Thyroid gland (tissue), 4 donors: ENCODE data around the gene PDE1C. TPM values are rescaled to one million over a fixed set of nuclear protein-coding genes. Genes with fewer than 3 reads are reported as not detected.
"Not testable (repeated sequence)": the region's sequence is repeated elsewhere in the genome, so short reads cannot be mapped to it uniquely, and the experiment has no call there.

Source experiments
- DNase-seq, 2 donors: peaks; one replicate each; pipeline ENCODE4 v3.0.0-alpha.2; 2019
- H3K27ac ChIP-seq, 3 donors: fragments of 200-600 bp; sonication (generic); 1 replicate in 2 of 3; 2 replicates in 1 of 3; pipeline ENCODE4 v1.5.1; 2016 to 2019; ENCODE audit warnings: mild to moderate bottlenecking in 1 of 3, moderate library complexity in 1 of 3
- H3K27me3 ChIP-seq: fragments of 200-600 bp; sonication (generic); one replicate; pipeline ENCODE4 v1.5.1; 2019
- H3K36me3 ChIP-seq, 2 donors: fragments of 200-600 bp; sonication (generic); one replicate each; pipeline ENCODE4 v1.5.1; 2016 to 2019
- H3K4me1 ChIP-seq, 2 donors: fragments of 200-600 bp; sonication (generic); one replicate each; pipeline ENCODE4 v1.5.1; 2017 to 2019
- H3K4me3 ChIP-seq, 3 donors: fragments of 200-600 bp; sonication (generic); replicated peaks in 1 of 3; 1 replicate in 2 of 3; 2 replicates in 1 of 3; pipeline ENCODE4 v1.5.1; 2016; ENCODE audit warnings: mild to moderate bottlenecking in 1 of 3
- H3K9me3 ChIP-seq: fragments of 200-600 bp; sonication (generic); one replicate; pipeline ENCODE4 v1.5.1; 2017
- POLR2A ChIP-seq, 2 donors: fragments of 450-650 bp; IDR thresholded peaks; one replicate each; pipeline ENCODE4 v1.6.1; 2017; ENCODE audit warnings: antibody characterized with exemption in 2 of 2, mild to moderate bottlenecking in 2 of 2, moderate library complexity in 1 of 2
- WGBS, 2 donors: methylation state at CpG; one replicate each; pipeline ENCODE4 v1.1.5; 2017; 5-methylcytosine and 5-hydroxymethylcytosine counted together
- intact Hi-C: fragments of 100-400 bp; cut with DNase I; formaldehyde crosslinking; loops from one replicate; pipeline ENCODE4 v1.15.1; 2023
- total RNA-seq, 4 donors: library from RNA; depleted of rRNA; stranded (reverse); fragments of >200 nt; gene quantifications; one replicate each; pipeline ENCODE4 v1.2.3, GENCODE V29; 2016
- TF ChIP-seq, protein P1 (sequence below), 6 experiments: fragments of 200-600 bp in 3 of 6; fragments of 450-650 bp in 3 of 6; sonication (generic) in 3 of 6; IDR thresholded peaks; one replicate each; pipeline ENCODE4 v1.5.1; 2016 to 2019; ENCODE audit warnings: antibody characterized with exemption in 6 of 6, mild to moderate bottlenecking in 2 of 6, inconsistent platforms in 1 of 6, moderate library complexity in 1 of 6

The PDE1C gene
- total RNA-seq, 4 donors from 2014 or later, result 2.8 to 7.8 (median 4.0) TPM

DNA sequence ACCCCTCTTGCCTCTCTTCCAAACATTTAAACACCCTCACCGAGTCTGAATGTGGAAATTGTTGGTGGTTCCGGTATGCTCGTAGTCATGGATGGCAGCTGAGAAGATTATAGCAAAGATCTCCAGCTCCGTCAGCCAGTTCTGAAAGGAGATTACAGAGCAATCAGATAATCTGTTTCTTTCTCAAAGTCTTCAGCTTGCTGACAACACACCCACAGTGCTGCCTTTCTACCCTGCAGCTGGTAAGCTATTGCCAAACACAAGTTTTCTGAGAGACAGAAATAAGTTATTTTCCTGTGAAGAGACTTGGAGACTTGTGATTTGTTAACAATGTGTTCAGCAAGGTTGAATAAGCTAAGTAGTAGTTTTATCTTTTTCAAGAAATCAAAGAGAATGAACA is 219.6 kb downstream of the PDE1C start:
- H3K36me3 ChIP-seq, result no peaks in the 10 kb centered on the region
- no peaks in the 10 kb centered on the region for H3K9me3 ChIP-seq
- no peaks in the 10 kb centered on the region for H3K27me3 ChIP-seq
- H3K4me3 ChIP-seq, result no peak overlapping the region
- no peak overlapping the region for H3K27ac ChIP-seq
- DNase-seq, result no peak
- no peak for TF ChIP-seq POLR2A (IDR thresholded peaks at IDR 0.05)
- TF ChIP-seq, protein P1, sequence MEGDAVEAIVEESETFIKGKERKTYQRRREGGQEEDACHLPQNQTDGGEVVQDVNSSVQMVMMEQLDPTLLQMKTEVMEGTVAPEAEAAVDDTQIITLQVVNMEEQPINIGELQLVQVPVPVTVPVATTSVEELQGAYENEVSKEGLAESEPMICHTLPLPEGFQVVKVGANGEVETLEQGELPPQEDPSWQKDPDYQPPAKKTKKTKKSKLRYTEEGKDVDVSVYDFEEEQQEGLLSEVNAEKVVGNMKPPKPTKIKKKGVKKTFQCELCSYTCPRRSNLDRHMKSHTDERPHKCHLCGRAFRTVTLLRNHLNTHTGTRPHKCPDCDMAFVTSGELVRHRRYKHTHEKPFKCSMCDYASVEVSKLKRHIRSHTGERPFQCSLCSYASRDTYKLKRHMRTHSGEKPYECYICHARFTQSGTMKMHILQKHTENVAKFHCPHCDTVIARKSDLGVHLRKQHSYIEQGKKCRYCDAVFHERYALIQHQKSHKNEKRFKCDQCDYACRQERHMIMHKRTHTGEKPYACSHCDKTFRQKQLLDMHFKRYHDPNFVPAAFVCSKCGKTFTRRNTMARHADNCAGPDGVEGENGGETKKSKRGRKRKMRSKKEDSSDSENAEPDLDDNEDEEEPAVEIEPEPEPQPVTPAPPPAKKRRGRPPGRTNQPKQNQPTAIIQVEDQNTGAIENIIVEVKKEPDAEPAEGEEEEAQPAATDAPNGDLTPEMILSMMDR (IDR thresholded peaks at IDR 0.05), result no peak
- intact Hi-C loops, result no loop called here
- no peaks in the 10 kb centered on the region for H3K4me1 ChIP-seq
- 77 to 82% methylated on average over 4 of the region's 4 CpGs for WGBS, 2 donors

DNA sequence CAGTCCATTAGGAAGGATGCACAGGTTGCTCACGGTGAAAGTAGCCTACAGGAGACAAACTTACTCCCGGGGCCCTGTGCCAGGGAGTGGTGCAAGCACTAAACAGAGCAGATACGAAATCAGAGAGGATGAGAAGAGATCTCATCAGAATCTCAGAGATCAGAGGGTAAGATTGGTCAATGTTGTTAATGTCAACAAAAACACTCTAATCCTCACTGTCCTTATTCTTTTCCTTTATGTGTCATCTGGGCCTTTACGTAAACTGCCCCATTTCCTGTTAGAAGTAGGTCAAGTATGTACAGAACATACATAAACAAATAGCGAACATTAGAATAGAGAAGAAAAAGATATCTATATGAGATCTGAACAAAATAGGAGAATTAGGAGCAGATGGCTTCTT is 220.1 kb downstream of the PDE1C start:
- intact Hi-C loops, result no loop called here
- Histone ChIP-seq H3K27ac (no peak overlapping the region), H3K36me3 (no peaks in the 10 kb centered on the region), H3K4me1 (no peaks in the 10 kb centered on the region), H3K4me3 (no peak overlapping the region), H3K9me3 (no peaks in the 10 kb centered on the region), H3K27me3 (no peaks in the 10 kb centered on the region)
- TF ChIP-seq POLR2A (IDR thresholded peaks at IDR 0.05), result no peak
- TF ChIP-seq, protein P1 (IDR thresholded peaks at IDR 0.05), result no peak
- 73 to 75% methylated on average over 5 of the region's 5 CpGs for WGBS, 2 donors
- DNase-seq, result no peak

DNA sequence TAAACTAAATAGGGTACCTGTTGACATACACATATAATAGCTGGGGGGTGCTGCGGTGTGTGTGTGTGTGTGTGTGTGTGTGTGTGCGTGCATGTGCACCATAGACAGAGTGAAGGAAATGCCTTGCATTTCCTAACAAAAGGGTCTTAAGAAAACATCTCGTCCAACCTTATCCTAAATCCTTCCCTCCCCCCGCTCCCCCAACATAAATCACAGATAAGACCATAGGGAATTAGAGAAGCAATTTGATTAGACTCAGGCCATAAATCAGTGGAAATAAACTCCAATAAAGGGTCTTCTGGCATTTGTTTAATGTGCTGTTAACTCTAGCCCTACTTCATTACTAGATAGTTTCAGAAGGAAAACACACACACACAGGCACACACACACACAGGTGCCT is 234.7 kb downstream of the PDE1C start:
- TF ChIP-seq, protein P1 (IDR thresholded peaks at IDR 0.05), result no peak
- no peak overlapping the region for H3K4me3 ChIP-seq
- H3K27ac ChIP-seq, result no peak overlapping the region
- WGBS, 2 donors, result 63 to 70% methylated on average over 4 of the region's 4 CpGs
- H3K27me3 ChIP-seq, result no peaks in the 10 kb centered on the region
- H3K9me3 ChIP-seq, result no peaks in the 10 kb centered on the region
- no peaks in the 10 kb centered on the region for H3K36me3 ChIP-seq
- H3K4me1 ChIP-seq, result no peaks in the 10 kb centered on the region
- intact Hi-C loops, result no loop called here
- no peak for DNase-seq

DNA sequence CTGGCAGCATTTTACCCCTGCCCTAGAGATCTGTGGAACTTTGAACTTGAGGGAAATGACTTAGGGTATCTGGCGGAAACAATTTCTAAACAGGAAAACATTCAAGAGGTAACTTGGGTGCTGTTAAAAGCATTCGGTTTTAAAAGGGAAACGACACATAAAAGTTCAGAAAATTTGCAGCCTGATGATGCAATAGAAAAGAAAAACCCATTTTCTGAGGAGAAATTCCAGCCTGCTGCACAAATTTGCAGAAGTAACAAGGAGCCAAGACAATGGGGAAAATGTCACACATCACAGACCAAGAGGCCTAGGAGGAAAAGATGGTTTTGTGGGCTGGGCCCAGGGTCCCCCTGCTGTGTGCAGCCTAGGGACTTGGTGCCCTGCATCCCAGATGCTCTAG is 236.6 kb downstream of the PDE1C start:
- H3K27ac ChIP-seq, H3K9me3 ChIP-seq, H3K27me3 ChIP-seq, H3K4me3 ChIP-seq, H3K4me1 ChIP-seq, H3K36me3 ChIP-seq, DNase-seq, intact Hi-C loops: not testable (repeated sequence)
- 80 to 83% methylated on average over 3 of the region's 3 CpGs for WGBS, 2 donors

DNA sequence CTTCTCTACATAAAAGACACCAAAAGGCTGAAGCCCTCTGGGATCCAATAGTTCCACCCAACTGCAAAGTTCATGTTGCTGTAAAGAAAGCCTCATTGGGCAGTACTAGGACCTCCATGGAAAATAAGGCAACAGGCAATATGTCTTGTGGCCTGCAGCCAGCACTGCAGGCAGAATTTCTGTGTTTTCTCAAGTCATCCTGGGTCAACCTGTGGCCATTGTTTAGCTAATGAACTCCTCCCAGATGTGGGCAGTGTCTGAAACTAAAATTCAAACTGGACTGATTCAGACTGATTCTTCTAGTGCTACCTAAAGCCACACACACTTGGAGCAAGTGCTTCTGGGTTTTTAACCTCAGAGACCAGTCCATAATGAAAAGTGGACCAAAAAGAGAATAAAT is 241.7 kb downstream of the PDE1C start:
- Histone ChIP-seq H3K4me3 (no peak overlapping the region), H3K4me1 (no peaks in the 10 kb centered on the region), H3K27ac (no peak overlapping the region), H3K27me3 (no peaks in the 10 kb centered on the region), H3K36me3 (no peaks in the 10 kb centered on the region), H3K9me3 (no peaks in the 10 kb centered on the region)
- TF ChIP-seq POLR2A (IDR thresholded peaks at IDR 0.05), result no peak
- TF ChIP-seq, protein P1 (IDR thresholded peaks at IDR 0.05), result no peak
- no peak for DNase-seq
- intact Hi-C loops, result no loop called here

DNA sequence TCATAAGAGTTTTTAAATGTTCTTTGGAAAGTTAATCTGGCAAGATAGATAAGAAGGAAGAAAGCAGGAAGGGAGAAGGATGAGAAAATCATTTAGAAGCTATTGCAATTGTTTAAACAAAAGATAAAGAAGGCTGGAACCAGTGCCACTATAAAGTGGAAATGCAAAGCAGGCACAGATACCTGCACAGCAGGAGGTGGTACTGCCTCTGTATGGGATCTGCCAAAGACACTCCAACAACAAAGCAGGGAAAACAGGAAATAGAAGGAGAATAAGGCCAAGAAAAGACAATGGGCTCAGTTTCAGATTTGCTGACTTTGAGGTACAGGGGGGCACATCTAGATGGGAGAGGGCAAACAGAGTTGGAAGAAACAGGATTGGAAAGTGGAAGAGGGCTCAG is 244.6 kb downstream of the PDE1C start:
- no peak overlapping the region for H3K27ac ChIP-seq
- H3K4me3 ChIP-seq, result no peak overlapping the region
- TF ChIP-seq, protein P1 (IDR thresholded peaks at IDR 0.05), result no peak
- H3K27me3 ChIP-seq, result no peaks in the 10 kb centered on the region
- no peak for DNase-seq
- no peaks in the 10 kb centered on the region for H3K4me1 ChIP-seq
- H3K36me3 ChIP-seq, result no peaks in the 10 kb centered on the region
- intact Hi-C loops, result no loop called here
- no peaks in the 10 kb centered on the region for H3K9me3 ChIP-seq
